ENCODE data around the gene CYP4Z1.

- TF ChIP-seq, protein P1, sequence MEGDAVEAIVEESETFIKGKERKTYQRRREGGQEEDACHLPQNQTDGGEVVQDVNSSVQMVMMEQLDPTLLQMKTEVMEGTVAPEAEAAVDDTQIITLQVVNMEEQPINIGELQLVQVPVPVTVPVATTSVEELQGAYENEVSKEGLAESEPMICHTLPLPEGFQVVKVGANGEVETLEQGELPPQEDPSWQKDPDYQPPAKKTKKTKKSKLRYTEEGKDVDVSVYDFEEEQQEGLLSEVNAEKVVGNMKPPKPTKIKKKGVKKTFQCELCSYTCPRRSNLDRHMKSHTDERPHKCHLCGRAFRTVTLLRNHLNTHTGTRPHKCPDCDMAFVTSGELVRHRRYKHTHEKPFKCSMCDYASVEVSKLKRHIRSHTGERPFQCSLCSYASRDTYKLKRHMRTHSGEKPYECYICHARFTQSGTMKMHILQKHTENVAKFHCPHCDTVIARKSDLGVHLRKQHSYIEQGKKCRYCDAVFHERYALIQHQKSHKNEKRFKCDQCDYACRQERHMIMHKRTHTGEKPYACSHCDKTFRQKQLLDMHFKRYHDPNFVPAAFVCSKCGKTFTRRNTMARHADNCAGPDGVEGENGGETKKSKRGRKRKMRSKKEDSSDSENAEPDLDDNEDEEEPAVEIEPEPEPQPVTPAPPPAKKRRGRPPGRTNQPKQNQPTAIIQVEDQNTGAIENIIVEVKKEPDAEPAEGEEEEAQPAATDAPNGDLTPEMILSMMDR (IDR thresholded peaks at IDR 0.05; ENCODE audit: low read depth, low read length, poor library complexity, severe bottlenecking): no peak
- TF ChIP-seq EZH2phosphoT487 (IDR thresholded peaks at IDR 0.05; ENCODE audit: borderline replicate concordance, low read length): no peak
These were observed at the start of gene CYP4Z1 for GRCh38 chr1:47067097-47067594.
